Ishikawa (cell line): ENCODE results near the gene PPP6R3.
A peak's percentile ranks its signal among the peaks of the same experiment; 100 is the strongest.

Experiments
- CEBPB ChIP-seq: IDR thresholded peaks from 2 replicates; pipeline ENCODE4 v1.6.1; 2012
- CREB1 ChIP-seq: IDR thresholded peaks from 2 replicates; pipeline ENCODE4 v1.6.1; 2012; ENCODE audit warnings: low read depth
- EGR1 ChIP-seq: IDR thresholded peaks from 2 replicates; pipeline ENCODE4 v1.6.1; 2012
- EP300 ChIP-seq: IDR thresholded peaks from 2 replicates; pipeline ENCODE4 v1.6.1; 2012; ENCODE audit warnings: borderline replicate concordance
- FOXM1 ChIP-seq: IDR thresholded peaks from 2 replicates; pipeline ENCODE4 v1.6.1; 2012; ENCODE audit warnings: low read depth, borderline replicate concordance
- NFIC ChIP-seq: IDR thresholded peaks from 2 replicates; pipeline ENCODE4 v1.6.1; 2012
- RAD21 ChIP-seq: IDR thresholded peaks from 2 replicates; pipeline ENCODE4 v1.6.1; 2012; ENCODE audit warnings: low read depth
- TAF1 ChIP-seq: IDR thresholded peaks from 2 replicates; pipeline ENCODE4 v1.6.1; 2012; ENCODE audit warnings: low read depth, mild to moderate bottlenecking
- TCF12 ChIP-seq: IDR thresholded peaks from 2 replicates; pipeline ENCODE4 v1.6.1; 2012; ENCODE audit warnings: low read depth
- TEAD4 ChIP-seq: IDR thresholded peaks from 2 replicates; pipeline ENCODE4 v1.6.1; 2012
- YY1 ChIP-seq: IDR thresholded peaks from 2 replicates; pipeline ENCODE4 v1.6.1; 2012; ENCODE audit warnings: low read depth
- ZBTB7A ChIP-seq: IDR thresholded peaks from 2 replicates; pipeline ENCODE4 v1.6.1; 2012; ENCODE audit warnings: low read depth
- TF ChIP-seq, protein P1 (sequence below): IDR thresholded peaks from 2 replicates; pipeline ENCODE4 v1.6.1; 2012
- TF ChIP-seq, protein P2 (sequence below): IDR thresholded peaks from 2 replicates; pipeline ENCODE4 v1.6.1; 2012
- TF ChIP-seq, protein P3 (sequence below): IDR thresholded peaks from 2 replicates; pipeline ENCODE4 v1.6.1; 2012; ENCODE audit warnings: low read depth, mild to moderate bottlenecking

PPP6R3 gene

DNA sequence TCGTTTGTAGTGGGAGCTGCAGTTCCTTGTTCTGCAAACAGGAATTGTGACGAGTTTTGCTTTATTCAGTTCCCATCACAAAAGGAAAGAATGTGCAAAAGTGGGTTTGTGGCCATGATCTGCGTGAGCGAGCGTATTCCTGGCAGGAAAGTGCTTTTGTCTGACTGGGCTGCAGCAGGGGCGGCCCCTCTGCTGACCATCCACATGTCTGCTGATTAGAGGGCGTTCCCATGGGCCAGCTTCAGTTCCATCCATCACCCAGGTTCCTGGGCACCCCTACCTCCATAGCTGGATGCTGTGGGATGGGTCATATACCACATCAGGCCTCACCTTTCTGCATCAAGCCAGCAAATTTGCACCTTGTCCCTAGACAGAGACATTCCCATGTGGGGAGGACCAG, 194.9 kb downstream of the PPP6R3 start:
- TF ChIP-seq TAF1, result no peak
- TF ChIP-seq, protein P1, sequence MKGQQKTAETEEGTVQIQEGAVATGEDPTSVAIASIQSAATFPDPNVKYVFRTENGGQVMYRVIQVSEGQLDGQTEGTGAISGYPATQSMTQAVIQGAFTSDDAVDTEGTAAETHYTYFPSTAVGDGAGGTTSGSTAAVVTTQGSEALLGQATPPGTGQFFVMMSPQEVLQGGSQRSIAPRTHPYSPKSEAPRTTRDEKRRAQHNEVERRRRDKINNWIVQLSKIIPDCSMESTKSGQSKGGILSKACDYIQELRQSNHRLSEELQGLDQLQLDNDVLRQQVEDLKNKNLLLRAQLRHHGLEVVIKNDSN, result no peak
- no peak for TF ChIP-seq FOXM1
- TF ChIP-seq EP300, result no peak
- no peak for TF ChIP-seq CEBPB
- TF ChIP-seq CREB1, result no peak
- TF ChIP-seq RAD21, result no peak
- TF ChIP-seq YY1, result no peak
- TF ChIP-seq TEAD4, result no peak
- no peak for TF ChIP-seq ZBTB7A

DNA sequence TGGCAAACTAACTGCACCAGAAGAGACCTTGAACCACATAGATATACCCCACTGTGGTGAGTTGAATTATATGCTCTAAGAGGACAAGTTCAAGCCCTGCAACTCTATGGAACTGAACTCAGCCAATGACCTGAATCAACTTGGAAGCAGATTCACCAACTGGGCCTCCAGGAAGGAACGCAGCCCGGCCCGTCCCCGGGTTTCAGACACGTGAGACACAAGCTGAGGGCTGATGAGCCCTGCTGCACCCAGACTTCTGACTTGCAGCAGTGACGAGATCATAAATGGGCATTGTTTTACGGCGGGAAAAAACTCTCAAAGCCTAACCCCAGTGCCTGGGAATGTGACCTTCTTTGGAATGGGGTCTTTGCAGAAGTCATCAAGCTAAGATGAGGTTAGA, 195.3 kb downstream of the PPP6R3 start:
- no peak for TF ChIP-seq CREB1
- TF ChIP-seq TCF12, result no peak
- TF ChIP-seq NFIC, result no peak
- TF ChIP-seq YY1, result no peak
- TF ChIP-seq, protein P2, sequence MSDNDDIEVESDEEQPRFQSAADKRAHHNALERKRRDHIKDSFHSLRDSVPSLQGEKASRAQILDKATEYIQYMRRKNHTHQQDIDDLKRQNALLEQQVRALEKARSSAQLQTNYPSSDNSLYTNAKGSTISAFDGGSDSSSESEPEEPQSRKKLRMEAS, result no peak
- no peak for TF ChIP-seq RAD21
- TF ChIP-seq, protein P1, result no peak
- no peak for TF ChIP-seq ZBTB7A
- no peak for TF ChIP-seq TEAD4
- TF ChIP-seq EP300, result no peak
- TF ChIP-seq EGR1, result no peak
- no peak for TF ChIP-seq TAF1

DNA sequence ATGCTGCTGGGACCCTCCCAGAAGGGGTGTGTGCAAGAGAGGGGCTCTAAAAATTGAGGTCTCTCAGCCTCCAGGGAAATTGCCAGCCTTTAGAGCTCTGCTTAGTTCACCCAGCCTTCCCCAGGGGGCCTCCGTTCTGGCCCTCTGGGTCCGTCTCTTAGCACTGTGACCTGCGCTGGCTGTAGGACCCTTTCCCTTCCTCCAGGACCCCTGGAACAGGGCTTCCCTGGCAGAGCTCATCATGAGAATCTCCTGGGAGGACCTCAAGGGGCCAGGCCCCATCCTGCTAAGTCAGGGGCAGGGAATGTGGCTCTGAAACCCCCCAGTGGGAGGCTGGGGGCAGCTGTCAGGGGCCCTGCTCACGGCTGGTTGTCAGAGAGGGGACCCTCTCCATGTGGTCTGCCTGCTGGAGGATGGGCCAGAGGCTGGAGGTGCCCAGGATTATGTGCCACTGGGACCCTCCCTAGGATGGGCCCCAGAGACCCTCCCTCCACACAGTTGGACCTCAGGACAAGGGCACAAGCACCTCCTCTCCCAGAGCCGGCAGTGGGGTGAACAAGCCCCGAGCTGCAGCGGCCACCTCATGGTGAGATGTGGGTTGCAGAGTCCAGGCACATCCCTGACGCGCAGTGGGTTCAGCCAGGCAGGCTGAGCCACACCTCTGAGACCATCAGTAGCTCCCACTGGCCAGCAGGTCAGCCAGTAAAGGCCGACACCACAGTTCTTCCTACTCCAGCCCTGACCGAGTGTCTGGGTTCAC, 196.6 kb downstream of the PPP6R3 start:
- no peak for TF ChIP-seq TCF12
- TF ChIP-seq, protein P1, result no peak
- no peak for TF ChIP-seq TEAD4
- no peak for TF ChIP-seq ZBTB7A
- TF ChIP-seq NFIC, result no peak
- no peak for TF ChIP-seq CEBPB
- TF ChIP-seq CREB1, result no peak
- TF ChIP-seq, protein P2, result no peak
- no peak for TF ChIP-seq EGR1

DNA sequence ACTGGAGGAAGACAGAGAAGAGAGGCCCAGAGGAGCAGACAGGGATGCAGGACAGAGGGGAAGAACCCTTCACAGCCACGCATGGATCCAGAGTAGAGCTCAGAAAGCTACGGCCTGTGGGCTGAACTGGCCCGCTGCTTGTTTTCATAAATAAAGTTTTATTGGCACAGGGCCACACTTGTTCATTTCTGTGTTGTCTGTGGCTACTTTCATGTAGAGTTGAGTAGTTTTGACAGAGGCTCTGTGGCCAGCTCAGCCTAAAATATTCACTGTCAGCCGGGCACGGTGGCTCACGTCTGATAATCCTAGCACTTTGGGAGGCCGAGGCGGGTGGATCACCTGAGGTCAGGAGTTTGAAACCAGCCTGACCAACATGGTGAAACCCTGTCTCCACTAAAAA, 197.5 kb downstream of the PPP6R3 start:
- TF ChIP-seq YY1, result no peak
- no peak for TF ChIP-seq CREB1
- TF ChIP-seq, protein P3, sequence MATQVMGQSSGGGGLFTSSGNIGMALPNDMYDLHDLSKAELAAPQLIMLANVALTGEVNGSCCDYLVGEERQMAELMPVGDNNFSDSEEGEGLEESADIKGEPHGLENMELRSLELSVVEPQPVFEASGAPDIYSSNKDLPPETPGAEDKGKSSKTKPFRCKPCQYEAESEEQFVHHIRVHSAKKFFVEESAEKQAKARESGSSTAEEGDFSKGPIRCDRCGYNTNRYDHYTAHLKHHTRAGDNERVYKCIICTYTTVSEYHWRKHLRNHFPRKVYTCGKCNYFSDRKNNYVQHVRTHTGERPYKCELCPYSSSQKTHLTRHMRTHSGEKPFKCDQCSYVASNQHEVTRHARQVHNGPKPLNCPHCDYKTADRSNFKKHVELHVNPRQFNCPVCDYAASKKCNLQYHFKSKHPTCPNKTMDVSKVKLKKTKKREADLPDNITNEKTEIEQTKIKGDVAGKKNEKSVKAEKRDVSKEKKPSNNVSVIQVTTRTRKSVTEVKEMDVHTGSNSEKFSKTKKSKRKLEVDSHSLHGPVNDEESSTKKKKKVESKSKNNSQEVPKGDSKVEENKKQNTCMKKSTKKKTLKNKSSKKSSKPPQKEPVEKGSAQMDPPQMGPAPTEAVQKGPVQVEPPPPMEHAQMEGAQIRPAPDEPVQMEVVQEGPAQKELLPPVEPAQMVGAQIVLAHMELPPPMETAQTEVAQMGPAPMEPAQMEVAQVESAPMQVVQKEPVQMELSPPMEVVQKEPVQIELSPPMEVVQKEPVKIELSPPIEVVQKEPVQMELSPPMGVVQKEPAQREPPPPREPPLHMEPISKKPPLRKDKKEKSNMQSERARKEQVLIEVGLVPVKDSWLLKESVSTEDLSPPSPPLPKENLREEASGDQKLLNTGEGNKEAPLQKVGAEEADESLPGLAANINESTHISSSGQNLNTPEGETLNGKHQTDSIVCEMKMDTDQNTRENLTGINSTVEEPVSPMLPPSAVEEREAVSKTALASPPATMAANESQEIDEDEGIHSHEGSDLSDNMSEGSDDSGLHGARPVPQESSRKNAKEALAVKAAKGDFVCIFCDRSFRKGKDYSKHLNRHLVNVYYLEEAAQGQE, result no peak
- TF ChIP-seq, protein P1, result no peak
- no peak for TF ChIP-seq TAF1

DNA sequence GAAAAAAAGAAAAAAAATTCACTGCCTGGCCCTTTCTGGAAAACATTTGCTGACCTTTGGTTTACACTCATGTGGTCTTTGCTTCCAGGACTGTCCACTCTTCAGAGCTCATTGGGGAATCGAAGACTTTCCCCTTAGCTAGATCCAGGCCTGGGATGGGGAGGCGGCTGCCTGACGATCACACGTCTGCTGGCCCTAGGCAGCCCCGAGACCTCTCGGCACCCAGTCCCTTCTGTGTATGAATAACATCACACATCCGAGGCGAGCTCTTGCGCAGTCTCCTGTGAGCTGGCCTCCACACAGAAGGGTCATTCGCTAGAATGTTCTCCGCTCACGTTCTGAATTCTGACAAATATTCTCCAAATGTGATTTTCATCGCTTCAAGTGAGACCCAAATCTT, 198.1 kb downstream of the PPP6R3 start:
- TF ChIP-seq NFIC (no peak), RAD21 (no peak), CEBPB (no peak), ZBTB7A (no peak)
- TF ChIP-seq, protein P1, result no peak

DNA sequence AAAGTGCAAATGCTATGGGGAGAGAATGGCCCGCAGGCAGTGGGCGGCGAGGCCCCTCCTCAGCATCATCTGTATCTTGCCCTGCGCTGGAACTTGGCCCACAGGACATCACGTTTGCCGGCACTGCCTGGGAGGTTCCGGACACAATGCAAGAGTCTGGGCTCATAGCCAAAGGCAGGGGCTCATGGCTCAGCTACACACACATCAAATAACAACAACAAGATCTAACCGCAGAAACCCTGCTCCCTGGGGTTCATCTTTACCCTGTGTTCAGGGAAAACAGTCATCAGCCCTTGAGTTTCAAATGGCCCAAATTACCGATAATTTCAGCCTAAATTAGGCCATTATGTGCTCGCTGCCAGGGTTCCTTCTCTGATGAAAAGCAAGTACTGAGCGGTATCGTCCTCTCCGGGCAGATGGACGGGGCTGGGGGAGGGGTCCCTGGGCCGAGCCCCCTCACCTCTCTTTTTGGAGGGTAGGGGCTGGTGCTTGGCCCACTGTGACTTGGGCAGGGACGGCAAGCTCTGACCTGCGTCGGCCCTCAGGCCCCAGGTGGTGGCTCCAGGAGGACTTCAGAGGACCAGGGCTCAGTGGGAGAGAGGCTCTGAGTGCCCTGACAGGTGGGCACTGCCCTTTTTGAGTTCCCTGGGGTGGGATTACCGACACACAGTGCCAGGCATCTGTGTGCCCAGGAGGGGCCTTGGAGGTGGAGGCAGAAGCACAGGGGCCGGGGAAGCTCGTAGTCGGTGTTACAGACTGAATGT, 198.8 kb downstream of the PPP6R3 start:
- TF ChIP-seq EP300 (no peak; the same call in 1 of the 2 replicates), YY1 (no peak), NFIC (peak; percentile 92), RAD21 (peak; percentile 7; the same call in 1 of the 2 replicates), TEAD4 (no peak)
- TF ChIP-seq, protein P1, result no peak
